ENCODE measurements around the gene CENATAC. TPM values are rescaled to one million over a fixed set of nuclear protein-coding genes. Genes with fewer than 3 reads are reported as not detected.

Gene CENATAC
- total RNA-seq, 2 experiments from 2014 or later: 121 to 122 TPM

DNA sequence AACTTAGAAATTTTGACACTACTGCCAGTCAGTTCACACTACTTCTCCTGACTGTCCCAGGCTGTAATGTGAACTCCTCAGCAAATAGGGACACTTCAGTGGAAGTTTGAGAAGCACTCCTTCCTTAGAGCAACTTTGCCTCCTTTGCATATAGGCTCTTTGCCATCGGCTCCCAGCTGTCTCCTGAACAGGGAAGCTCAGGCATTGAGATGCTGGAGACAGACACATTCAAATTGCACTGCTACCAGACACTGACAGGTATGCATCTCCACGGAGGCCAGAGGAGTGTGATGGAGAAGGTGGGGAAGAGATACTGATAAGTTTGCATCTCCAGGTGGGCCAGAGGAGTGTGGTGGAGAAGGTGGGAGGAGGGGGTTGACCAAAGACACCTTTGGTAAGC lies 22.1 kb downstream of the CENATAC start:
- POLR2A ChIA-PET: interaction anchor here (1.0 to 4.9 kb wide), 9 partner anchors 9 to 125 kb away, joined by 3 to 94 read pairs (median 14); partner anchors contain the start of genes C2CD2L, CENATAC, DPAGT1 and HYOU1
- peaks cover 65% of the 10 kb centered on the region for H3K36me3 ChIP-seq (ENCODE audit: insufficient read depth, low read length)
- Mint-ChIP-seq H3K4me1 (ENCODE audit: low read depth) (peaks cover 78% of the 10 kb centered on the region), H3K36me3 (ENCODE audit: low read depth) (peaks cover 95% of the 10 kb centered on the region), H3K27me3 (no peaks in the 10 kb centered on the region), H3K9me3 (no peaks in the 10 kb centered on the region), H3K27ac (peak overlapping the region; percentile 99), H3K4me3 (peak overlapping the region; percentile 100)
- CTCF ChIA-PET: interaction anchor here (1.4 to 2.4 kb wide), 2 partner anchors 10 to 36 kb away, joined by 4 to 13 read pairs; partner anchors contain the start of gene SLC37A4
- H3K27me3 ChIP-seq (ENCODE audit: control insufficient read depth in 1 of 2, insufficient read depth in 2 of 2, low read length in 2 of 2): no peaks in the 10 kb centered on the region
- peak overlapping the region; percentile 63 for H3K4me3 ChIP-seq (ENCODE audit: low read length)
- TF ChIP-seq, protein P1, sequence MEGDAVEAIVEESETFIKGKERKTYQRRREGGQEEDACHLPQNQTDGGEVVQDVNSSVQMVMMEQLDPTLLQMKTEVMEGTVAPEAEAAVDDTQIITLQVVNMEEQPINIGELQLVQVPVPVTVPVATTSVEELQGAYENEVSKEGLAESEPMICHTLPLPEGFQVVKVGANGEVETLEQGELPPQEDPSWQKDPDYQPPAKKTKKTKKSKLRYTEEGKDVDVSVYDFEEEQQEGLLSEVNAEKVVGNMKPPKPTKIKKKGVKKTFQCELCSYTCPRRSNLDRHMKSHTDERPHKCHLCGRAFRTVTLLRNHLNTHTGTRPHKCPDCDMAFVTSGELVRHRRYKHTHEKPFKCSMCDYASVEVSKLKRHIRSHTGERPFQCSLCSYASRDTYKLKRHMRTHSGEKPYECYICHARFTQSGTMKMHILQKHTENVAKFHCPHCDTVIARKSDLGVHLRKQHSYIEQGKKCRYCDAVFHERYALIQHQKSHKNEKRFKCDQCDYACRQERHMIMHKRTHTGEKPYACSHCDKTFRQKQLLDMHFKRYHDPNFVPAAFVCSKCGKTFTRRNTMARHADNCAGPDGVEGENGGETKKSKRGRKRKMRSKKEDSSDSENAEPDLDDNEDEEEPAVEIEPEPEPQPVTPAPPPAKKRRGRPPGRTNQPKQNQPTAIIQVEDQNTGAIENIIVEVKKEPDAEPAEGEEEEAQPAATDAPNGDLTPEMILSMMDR (IDR thresholded peaks at IDR 0.05): no peak
- H3K4me1 ChIP-seq (ENCODE audit: insufficient read depth, low read length): peaks cover 63% of the 10 kb centered on the region
- intact Hi-C loops (cut with DNase I, micrococcal nuclease): loop anchor here (2.0 to 5.0 kb wide), 3 partner anchors 47 to 177 kb away; partner anchors contain the start of genes DPAGT1 (in 2 of the 2) and VPS11 (in 2 of the 2)
- DNase-seq (no peak), ATAC-seq (ENCODE audit: poor library complexity) (no peak)
- H3K9me3 ChIP-seq (ENCODE audit: control insufficient read depth in 1 of 2, insufficient read depth in 1 of 2, low read length in 2 of 2): peaks cover 0 to 3% of the 10 kb centered on the region in 2 experiments
- H3K27ac ChIP-seq (ENCODE audit: low read depth in 1 of 2, low read length in 2 of 2): peak overlapping the region in 1 of 2 donors; percentile 36

DNA sequence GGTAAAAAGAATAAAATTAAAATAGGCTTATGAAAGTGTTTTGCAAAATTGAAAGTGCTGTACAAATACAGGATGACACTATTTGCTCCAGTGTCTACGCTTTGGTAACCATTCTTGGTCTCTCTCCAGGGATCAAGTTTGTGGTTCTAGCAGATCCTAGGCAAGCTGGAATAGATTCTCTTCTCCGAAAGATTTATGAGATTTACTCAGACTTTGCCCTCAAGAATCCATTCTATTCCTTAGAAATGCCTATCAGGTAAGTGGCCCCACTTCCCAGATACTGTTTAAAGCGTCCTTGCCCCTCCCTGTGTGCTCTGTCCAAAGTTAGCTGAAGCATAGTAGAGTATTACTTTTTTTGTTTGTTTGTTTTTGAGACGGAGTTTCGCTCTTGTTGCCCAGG lies 23.7 kb downstream of the CENATAC start:
- Mint-ChIP-seq H3K4me1 (ENCODE audit: low read depth) (peaks cover 70% of the 10 kb centered on the region), H3K27me3 (no peaks in the 10 kb centered on the region), H3K4me3 (peak overlapping the region; percentile 70), H3K27ac (peak overlapping the region; percentile 62), H3K9me3 (no peaks in the 10 kb centered on the region), H3K36me3 (ENCODE audit: low read depth) (peaks cover 87% of the 10 kb centered on the region)
- ATAC-seq (ENCODE audit: poor library complexity) (no peak), DNase-seq (no peak)
- Histone ChIP-seq H3K9me3 (ENCODE audit: control insufficient read depth in 1 of 2, insufficient read depth in 1 of 2, low read length in 2 of 2) (peaks cover 0 to 3% of the 10 kb centered on the region in 2 experiments), H3K4me3 (ENCODE audit: low read length) (no peak overlapping the region), H3K27me3 (ENCODE audit: control insufficient read depth in 1 of 2, insufficient read depth in 2 of 2, low read length in 2 of 2) (no peaks in the 10 kb centered on the region), H3K36me3 (ENCODE audit: insufficient read depth, low read length) (peaks cover 64% of the 10 kb centered on the region), H3K27ac (ENCODE audit: low read depth in 1 of 2, low read length in 2 of 2) (no peak overlapping the region), H3K4me1 (ENCODE audit: insufficient read depth, low read length) (peaks cover 54% of the 10 kb centered on the region)
- TF ChIP-seq, protein P1 (IDR thresholded peaks at IDR 0.05): no peak
- intact Hi-C loops (cut with DNase I, micrococcal nuclease): no loop called here
- ChIA-PET POLR2A (interaction anchor here (4.8 kb wide), 1 partner anchor 8 kb away, joined by 94 read pairs; the partner anchor contains the start of gene SLC37A4), CTCF (interaction anchor here (1.0 kb wide), 1 partner anchor 44 kb away, joined by 3 read pairs; no protein-coding TSS in a partner anchor)

DNA sequence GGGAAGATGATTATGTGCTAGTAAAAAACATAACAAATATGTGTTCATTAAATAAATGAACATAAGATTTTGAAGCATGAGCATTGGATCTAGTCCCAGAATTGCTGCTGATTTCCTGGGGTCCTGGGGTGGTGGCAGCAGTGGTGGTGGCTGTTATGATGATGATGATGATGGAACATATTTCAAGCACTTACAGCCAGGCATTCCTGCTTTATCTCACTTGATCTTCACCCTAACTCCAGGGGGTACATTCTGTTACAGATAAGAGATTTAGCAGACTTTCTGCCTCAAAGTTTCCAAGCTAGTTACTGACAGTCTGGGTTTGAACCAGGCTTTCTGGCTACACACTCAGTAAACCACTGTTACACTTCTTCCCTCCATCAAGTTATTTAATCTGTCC lies 25.8 kb downstream of the CENATAC start:
- ATAC-seq (ENCODE audit: poor library complexity) (no peak), DNase-seq (no peak)
- H3K27me3 Mint-ChIP-seq: no peaks in the 10 kb centered on the region
- H3K27ac Mint-ChIP-seq: peak overlapping the region; percentile 67
- TF ChIP-seq, protein P1 (IDR thresholded peaks at IDR 0.05): no peak
- ChIA-PET CTCF (no interaction called here), POLR2A (interaction anchor here (1.0 kb wide), 1 partner anchor 33 kb away, joined by 4 read pairs; the partner anchor contains the start of gene HYOU1)
- Histone ChIP-seq H3K4me3 (ENCODE audit: low read length) (no peak overlapping the region), H3K4me1 (ENCODE audit: insufficient read depth, low read length) (peaks cover 50% of the 10 kb centered on the region), H3K36me3 (ENCODE audit: insufficient read depth, low read length) (peaks cover 70% of the 10 kb centered on the region), H3K27ac (ENCODE audit: low read depth in 1 of 2, low read length in 2 of 2) (no peak overlapping the region), H3K9me3 (ENCODE audit: control insufficient read depth in 1 of 2, insufficient read depth in 1 of 2, low read length in 2 of 2) (peaks cover 0 to 3% of the 10 kb centered on the region in 2 experiments), H3K27me3 (ENCODE audit: control insufficient read depth in 1 of 2, insufficient read depth in 2 of 2, low read length in 2 of 2) (no peaks in the 10 kb centered on the region)
- peak overlapping the region; percentile 31 for H3K4me3 Mint-ChIP-seq
- intact Hi-C loops (cut with DNase I, micrococcal nuclease): no loop called here
- peaks cover 52% of the 10 kb centered on the region for H3K4me1 Mint-ChIP-seq (ENCODE audit: low read depth)
- no peaks in the 10 kb centered on the region for H3K9me3 Mint-ChIP-seq
- H3K36me3 Mint-ChIP-seq (ENCODE audit: low read depth): peaks cover 66% of the 10 kb centered on the region

All from CD4-positive, alpha-beta T cell (primary cell).